Measurements from ENCODE around the gene MRPL27. TPM values are rescaled to one million over a fixed set of nuclear protein-coding genes. Genes with fewer than 3 reads are reported as not detected.

Gene MRPL27
- polyA plus RNA-seq, 1 donor = 71.8 TPM

DNA sequence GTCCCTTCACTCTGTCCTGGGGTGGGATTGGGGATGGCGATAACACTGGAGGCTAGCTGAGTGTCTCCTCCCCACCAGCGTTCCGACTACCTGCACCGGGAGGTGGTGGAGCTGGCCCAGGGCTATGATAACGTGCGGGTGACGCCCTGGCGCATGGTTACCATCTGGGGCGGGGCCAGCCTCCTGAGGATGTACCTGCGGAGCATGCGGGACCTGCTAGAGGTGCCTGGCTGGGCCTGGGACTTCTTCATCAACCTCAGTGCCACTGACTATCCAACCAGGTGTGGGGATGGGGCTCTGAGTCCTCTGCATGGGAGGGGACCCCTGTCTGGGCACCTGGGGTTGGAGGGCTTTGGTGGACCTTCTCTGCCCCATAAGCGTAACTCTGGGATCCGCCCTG is 18.2 kb downstream of the MRPL27 start:
- H3K9me3 ChIP-seq (ENCODE audit: control insufficient read depth, low read depth, low read length) = peaks cover 3% of the 10 kb centered on the region
- no peak overlapping the region for H3K4me3 ChIP-seq (ENCODE audit: low read length)
- no peak for DNase-seq
- H3K36me3 ChIP-seq (ENCODE audit: control insufficient read depth, insufficient read depth, low read length) = peaks cover 77% of the 10 kb centered on the region
- no peaks in the 10 kb centered on the region for H3K27me3 ChIP-seq (ENCODE audit: control insufficient read depth, insufficient read depth, low read length)
- WGBS (ENCODE audit: insufficient coverage, low lambda C conversion rate) = no CpG with 5 or more reads among the region's 13 CpGs
- no peaks in the 10 kb centered on the region for H3K4me1 ChIP-seq (ENCODE audit: control insufficient read depth, insufficient read depth, low read length)
- H3K27ac ChIP-seq (ENCODE audit: low read length) = no peak overlapping the region

- no CpG with 5 or more reads among the region's 15 CpGs for WGBS (ENCODE audit: insufficient coverage, low lambda C conversion rate)
These were observed 18.8 kb downstream of the MRPL27 start for GRCh38 chr17:50354198-50354597.

DNA sequence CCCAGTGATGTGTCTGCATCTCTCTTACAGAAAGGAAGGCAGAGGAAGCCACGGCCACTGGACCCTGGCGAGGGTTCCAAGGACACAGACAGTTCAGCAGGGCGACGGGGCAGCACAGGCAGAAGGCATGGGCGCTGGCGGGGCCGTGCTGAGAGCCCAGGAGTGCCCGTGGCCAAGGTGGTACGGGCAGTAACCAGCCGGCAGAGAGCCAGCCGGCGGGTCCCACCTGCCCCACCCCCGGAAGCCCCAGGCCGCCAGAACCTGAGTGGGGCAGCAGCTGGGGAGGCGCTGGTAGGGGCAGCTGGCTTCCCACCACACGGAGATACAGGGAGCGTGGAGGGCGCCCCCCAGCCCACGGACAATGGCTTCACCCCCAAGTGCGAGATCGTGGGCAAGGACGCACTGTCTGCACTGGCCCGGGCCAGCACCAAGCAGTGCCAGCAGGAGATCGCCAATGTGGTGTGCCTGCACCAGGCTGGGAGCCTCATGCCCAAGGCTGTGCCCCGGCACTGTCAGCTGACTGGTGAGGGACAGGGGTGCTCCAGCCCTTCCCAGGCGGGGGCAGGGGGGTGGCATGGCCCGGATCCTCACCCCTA is 19.3 kb downstream of the MRPL27 start:
- H3K36me3 ChIP-seq (ENCODE audit: control insufficient read depth, insufficient read depth, low read length) = peaks cover 67% of the 10 kb centered on the region
- DNase-seq = no peak
- no peak overlapping the region for H3K4me3 ChIP-seq (ENCODE audit: low read length)
- H3K27me3 ChIP-seq (ENCODE audit: control insufficient read depth, insufficient read depth, low read length) = no peaks in the 10 kb centered on the region
- no CpG with 5 or more reads among the region's 27 CpGs for WGBS (ENCODE audit: insufficient coverage, low lambda C conversion rate)
- no peaks in the 10 kb centered on the region for H3K4me1 ChIP-seq (ENCODE audit: control insufficient read depth, insufficient read depth, low read length)
- H3K9me3 ChIP-seq (ENCODE audit: control insufficient read depth, low read depth, low read length) = peaks cover 3% of the 10 kb centered on the region
- H3K27ac ChIP-seq (ENCODE audit: low read length) = no peak overlapping the region

More at GRCh38 chr17:50354198-50354597, 18.8 kb downstream of the MRPL27 start:
- H3K36me3 ChIP-seq (ENCODE audit: control insufficient read depth, insufficient read depth, low read length) = peaks cover 72% of the 10 kb centered on the region
- peaks cover 3% of the 10 kb centered on the region for H3K9me3 ChIP-seq (ENCODE audit: control insufficient read depth, low read depth, low read length)
- DNase-seq = no peak
- H3K4me3 ChIP-seq (ENCODE audit: low read length) = no peak overlapping the region
- H3K4me1 ChIP-seq (ENCODE audit: control insufficient read depth, insufficient read depth, low read length) = no peaks in the 10 kb centered on the region
- no peaks in the 10 kb centered on the region for H3K27me3 ChIP-seq (ENCODE audit: control insufficient read depth, insufficient read depth, low read length)
- H3K27ac ChIP-seq (ENCODE audit: low read length) = no peak overlapping the region

GRCh38 chr17:50352693-50353599 is 20.0 kb downstream of the MRPL27 start:
- no peak overlapping the region for H3K4me3 ChIP-seq (ENCODE audit: low read length)
- H3K9me3 ChIP-seq (ENCODE audit: control insufficient read depth, low read depth, low read length) = no peaks in the 10 kb centered on the region
- WGBS (ENCODE audit: insufficient coverage, low lambda C conversion rate) = no CpG with 5 or more reads among the region's 21 CpGs
- no peak overlapping the region for H3K27ac ChIP-seq (ENCODE audit: low read length)
- no peaks in the 10 kb centered on the region for H3K27me3 ChIP-seq (ENCODE audit: control insufficient read depth, insufficient read depth, low read length)
- no peaks in the 10 kb centered on the region for H3K4me1 ChIP-seq (ENCODE audit: control insufficient read depth, insufficient read depth, low read length)
- DNase-seq = no peak
- H3K36me3 ChIP-seq (ENCODE audit: control insufficient read depth, insufficient read depth, low read length) = peaks cover 60% of the 10 kb centered on the region

- no peak for DNase-seq
- H3K27me3 ChIP-seq (ENCODE audit: control insufficient read depth, insufficient read depth, low read length) = no peaks in the 10 kb centered on the region
- H3K27ac ChIP-seq (ENCODE audit: low read length) = no peak overlapping the region
These were observed 20.8 kb downstream of the MRPL27 start for GRCh38 chr17:50352072-50352692.

GRCh38 chr17:50350733-50351132 is 22.3 kb downstream of the MRPL27 start:
- 100% methylated on average over 1 of the region's 2 CpGs for WGBS (ENCODE audit: insufficient coverage, low lambda C conversion rate)
- Histone ChIP-seq H3K4me1 (ENCODE audit: control insufficient read depth, insufficient read depth, low read length) (peaks cover 7% of the 10 kb centered on the region), H3K4me3 (ENCODE audit: low read length) (no peak overlapping the region), H3K9me3 (ENCODE audit: control insufficient read depth, low read depth, low read length) (no peaks in the 10 kb centered on the region), H3K36me3 (ENCODE audit: control insufficient read depth, insufficient read depth, low read length) (peaks cover 39% of the 10 kb centered on the region), H3K27ac (ENCODE audit: low read length) (no peak overlapping the region), H3K27me3 (ENCODE audit: control insufficient read depth, insufficient read depth, low read length) (no peaks in the 10 kb centered on the region)
- DNase-seq = no peak

More at GRCh38 chr17:50352072-50352692, 20.8 kb downstream of the MRPL27 start:
- peaks cover 3% of the 10 kb centered on the region for H3K4me1 ChIP-seq (ENCODE audit: control insufficient read depth, insufficient read depth, low read length)
- peaks cover 53% of the 10 kb centered on the region for H3K36me3 ChIP-seq (ENCODE audit: control insufficient read depth, insufficient read depth, low read length)
- H3K9me3 ChIP-seq (ENCODE audit: control insufficient read depth, low read depth, low read length) = no peaks in the 10 kb centered on the region
- no peak overlapping the region for H3K4me3 ChIP-seq (ENCODE audit: low read length)
- no CpG with 5 or more reads among the region's 6 CpGs for WGBS (ENCODE audit: insufficient coverage, low lambda C conversion rate)

GRCh38 chr17:50349243-50349600 is 23.8 kb downstream of the MRPL27 start:
- H3K4me1 ChIP-seq (ENCODE audit: control insufficient read depth, insufficient read depth, low read length) = peaks cover 13% of the 10 kb centered on the region
- no peaks in the 10 kb centered on the region for H3K27me3 ChIP-seq (ENCODE audit: control insufficient read depth, insufficient read depth, low read length)
- peaks cover 23% of the 10 kb centered on the region for H3K36me3 ChIP-seq (ENCODE audit: control insufficient read depth, insufficient read depth, low read length)
- H3K9me3 ChIP-seq (ENCODE audit: control insufficient read depth, low read depth, low read length) = no peaks in the 10 kb centered on the region
- no CpG with 5 or more reads among the region's 5 CpGs for WGBS (ENCODE audit: insufficient coverage, low lambda C conversion rate)
- no peak for DNase-seq
- no peak overlapping the region for H3K4me3 ChIP-seq (ENCODE audit: low read length)
- H3K27ac ChIP-seq (ENCODE audit: low read length) = no peak overlapping the region

GRCh38 chr17:50348522-50349242 is 24.3 kb downstream of the MRPL27 start:
- H3K4me1 ChIP-seq (ENCODE audit: control insufficient read depth, insufficient read depth, low read length) = peaks cover 13% of the 10 kb centered on the region
- no peaks in the 10 kb centered on the region for H3K27me3 ChIP-seq (ENCODE audit: control insufficient read depth, insufficient read depth, low read length)
- WGBS (ENCODE audit: insufficient coverage, low lambda C conversion rate) = no CpG with 5 or more reads among the region's 7 CpGs
- H3K4me3 ChIP-seq (ENCODE audit: low read length) = no peak overlapping the region
- no peak for DNase-seq
- no peaks in the 10 kb centered on the region for H3K9me3 ChIP-seq (ENCODE audit: control insufficient read depth, low read depth, low read length)
- no peak overlapping the region for H3K27ac ChIP-seq (ENCODE audit: low read length)
- H3K36me3 ChIP-seq (ENCODE audit: control insufficient read depth, insufficient read depth, low read length) = peaks cover 18% of the 10 kb centered on the region

DNA sequence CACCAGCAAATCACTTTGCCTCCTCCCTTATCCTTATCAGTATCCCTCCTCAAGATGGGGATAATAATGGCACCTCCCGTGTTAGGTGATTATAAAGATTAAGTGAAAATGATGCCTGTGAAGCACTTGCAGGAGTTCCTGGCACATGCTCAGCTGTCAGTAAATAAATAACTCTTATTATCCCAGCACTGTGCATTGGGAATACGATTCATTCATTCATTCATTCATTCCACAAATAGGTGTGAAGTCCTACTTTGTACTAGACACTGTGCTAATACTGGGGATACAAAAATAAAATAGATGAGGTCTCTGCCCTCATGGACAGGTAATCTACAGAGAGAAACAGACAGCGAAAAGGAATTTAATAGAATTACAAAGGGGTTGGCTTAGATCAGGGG is 25.1 kb downstream of the MRPL27 start:
- H3K27ac ChIP-seq (ENCODE audit: low read length) = no peak overlapping the region
- H3K36me3 ChIP-seq (ENCODE audit: control insufficient read depth, insufficient read depth, low read length) = peaks cover 11% of the 10 kb centered on the region
- peaks cover 13% of the 10 kb centered on the region for H3K4me1 ChIP-seq (ENCODE audit: control insufficient read depth, insufficient read depth, low read length)
- no CpG with 5 or more reads among the region's 3 CpGs for WGBS (ENCODE audit: insufficient coverage, low lambda C conversion rate)
- no peaks in the 10 kb centered on the region for H3K9me3 ChIP-seq (ENCODE audit: control insufficient read depth, low read depth, low read length)
- no peak for DNase-seq
- no peaks in the 10 kb centered on the region for H3K27me3 ChIP-seq (ENCODE audit: control insufficient read depth, insufficient read depth, low read length)
- H3K4me3 ChIP-seq (ENCODE audit: low read length) = no peak overlapping the region

All from large intestine (tissue), 3 donors.